Parathyroid adenoma (tissue), 2 donors: ENCODE data around the gene PDYN.
A peak's percentile ranks its signal among the peaks of the same experiment; 100 is the strongest.

Experiments used
- H2AFZ ChIP-seq: fragments of 300-600 bp; sonication (generic); one replicate; pipeline ENCODE4 v1.7.0; 2017; ENCODE audit warnings: antibody characterized with exemption, mild to moderate bottlenecking
- H3K27ac ChIP-seq: fragments of 300-600 bp; sonication (generic); one replicate; pipeline ENCODE4 v1.7.0; 2017
- H3K27me3 ChIP-seq: fragments of 300-600 bp; sonication (generic); one replicate; pipeline ENCODE4 v1.7.0; 2017; ENCODE audit warnings: low read length; ENCODE audit not compliant: control insufficient read depth, insufficient read depth
- H3K36me3 ChIP-seq: fragments of 300-600 bp; sonication (generic); one replicate; pipeline ENCODE4 v1.7.0; 2017; ENCODE audit warnings: low read length; ENCODE audit not compliant: control insufficient read depth, insufficient read depth
- H3K4me1 ChIP-seq: fragments of 300-600 bp; sonication (generic); one replicate; pipeline ENCODE4 v1.7.0; 2017; ENCODE audit warnings: control low read depth
- H3K4me2 ChIP-seq: fragments of 300-600 bp; sonication (generic); one replicate; pipeline ENCODE4 v1.7.0; 2017; ENCODE audit warnings: low read length
- H3K4me3 ChIP-seq: fragments of 300-600 bp; sonication (generic); one replicate; pipeline ENCODE4 v1.7.0; 2017; ENCODE audit warnings: low read depth, low read length
- H3K79me2 ChIP-seq: fragments of 300-600 bp; sonication (generic); one replicate; pipeline ENCODE4 v1.7.0; 2017; ENCODE audit warnings: control low read depth
- H3K9ac ChIP-seq: fragments of 300-600 bp; sonication (generic); one replicate; pipeline ENCODE4 v1.7.0; 2017; ENCODE audit warnings: mild to moderate bottlenecking
- H3K9me3 ChIP-seq: fragments of 300-600 bp; sonication (generic); one replicate; pipeline ENCODE4 v1.7.0; 2017; ENCODE audit warnings: low read length; ENCODE audit not compliant: control insufficient read depth
- TF ChIP-seq, protein P1 (sequence below): fragments of 300-600 bp; sonication (generic); IDR thresholded peaks from one replicate; pipeline ENCODE4 v1.7.0; 2017; ENCODE audit warnings: antibody characterized with exemption, mild to moderate bottlenecking
- donor health status: primary hyperparathyroidism.

The PDYN gene

DNA sequence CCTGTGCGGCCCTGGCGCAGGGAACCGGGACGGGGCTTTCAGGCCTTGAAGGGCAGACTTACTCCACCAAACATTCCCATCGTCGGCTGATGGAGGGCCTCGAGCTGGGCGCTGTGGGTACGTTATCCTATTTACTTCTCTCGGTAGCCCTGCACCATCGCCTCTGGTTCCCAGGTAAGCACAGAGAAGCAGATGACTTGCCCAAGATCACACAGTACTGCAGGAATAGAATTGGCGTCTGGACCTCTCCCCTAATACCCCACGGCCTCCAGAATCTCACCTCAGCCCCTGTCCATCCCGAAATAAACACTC is 46.4 kb downstream of the PDYN start:
- Histone ChIP-seq H3K4me3 (no peak overlapping the region), H2AFZ (peak overlapping the region; percentile 61), H3K27me3 (no peaks in the 10 kb centered on the region), H3K9me3 (no peaks in the 10 kb centered on the region), H3K36me3 (no peaks in the 10 kb centered on the region), H3K79me2 (no peaks in the 10 kb centered on the region), H3K27ac (no peak overlapping the region), H3K9ac (no peak overlapping the region), H3K4me2 (peak overlapping the region; percentile 50), H3K4me1 (no peaks in the 10 kb centered on the region)
- TF ChIP-seq, protein P1, sequence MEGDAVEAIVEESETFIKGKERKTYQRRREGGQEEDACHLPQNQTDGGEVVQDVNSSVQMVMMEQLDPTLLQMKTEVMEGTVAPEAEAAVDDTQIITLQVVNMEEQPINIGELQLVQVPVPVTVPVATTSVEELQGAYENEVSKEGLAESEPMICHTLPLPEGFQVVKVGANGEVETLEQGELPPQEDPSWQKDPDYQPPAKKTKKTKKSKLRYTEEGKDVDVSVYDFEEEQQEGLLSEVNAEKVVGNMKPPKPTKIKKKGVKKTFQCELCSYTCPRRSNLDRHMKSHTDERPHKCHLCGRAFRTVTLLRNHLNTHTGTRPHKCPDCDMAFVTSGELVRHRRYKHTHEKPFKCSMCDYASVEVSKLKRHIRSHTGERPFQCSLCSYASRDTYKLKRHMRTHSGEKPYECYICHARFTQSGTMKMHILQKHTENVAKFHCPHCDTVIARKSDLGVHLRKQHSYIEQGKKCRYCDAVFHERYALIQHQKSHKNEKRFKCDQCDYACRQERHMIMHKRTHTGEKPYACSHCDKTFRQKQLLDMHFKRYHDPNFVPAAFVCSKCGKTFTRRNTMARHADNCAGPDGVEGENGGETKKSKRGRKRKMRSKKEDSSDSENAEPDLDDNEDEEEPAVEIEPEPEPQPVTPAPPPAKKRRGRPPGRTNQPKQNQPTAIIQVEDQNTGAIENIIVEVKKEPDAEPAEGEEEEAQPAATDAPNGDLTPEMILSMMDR = no peak

DNA sequence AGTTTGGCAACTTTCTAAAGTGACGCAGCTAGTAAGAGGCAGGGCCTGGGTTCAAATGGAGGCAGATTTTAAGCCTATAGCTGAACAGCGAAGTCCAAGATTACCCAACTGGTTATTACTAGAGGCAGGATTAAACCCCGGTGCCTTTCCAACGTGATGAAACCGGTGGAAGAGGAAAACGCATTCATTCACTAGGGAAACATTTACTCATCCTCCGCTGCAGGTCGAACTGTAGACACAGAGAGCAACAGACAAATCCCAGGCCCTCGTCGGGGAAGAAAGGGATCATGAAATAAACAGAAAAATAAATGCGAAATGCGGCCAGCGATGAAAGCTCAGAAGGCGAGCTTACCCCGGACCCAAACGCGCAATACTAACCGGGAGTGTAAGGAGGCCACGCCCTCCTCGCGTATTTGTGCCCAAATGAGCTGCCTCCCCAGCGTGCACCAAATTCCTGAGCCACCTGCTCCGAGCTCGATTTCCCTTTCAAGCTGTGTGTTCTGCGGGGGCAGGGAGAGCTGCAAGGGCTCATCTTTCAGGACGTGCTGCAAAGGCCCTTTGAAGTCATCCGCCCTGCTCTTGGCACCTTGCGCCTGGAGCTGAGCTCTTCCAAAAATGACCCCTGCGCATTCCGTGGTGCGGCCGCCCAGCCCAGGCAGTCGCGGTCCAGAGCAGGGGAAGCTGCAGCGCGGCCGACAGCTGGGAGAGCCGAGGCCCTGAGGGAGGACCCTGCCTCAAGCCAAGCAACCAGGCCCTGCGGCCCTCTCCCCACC is 46.9 kb downstream of the PDYN start:
- Histone ChIP-seq H3K79me2 (no peaks in the 10 kb centered on the region), H3K9ac (no peak overlapping the region), H3K27ac (no peak overlapping the region), H2AFZ (peak overlapping the region; percentile 61), H3K4me3 (peak overlapping the region; percentile 18), H3K4me2 (peak overlapping the region; percentile 50), H3K27me3 (no peaks in the 10 kb centered on the region), H3K9me3 (no peaks in the 10 kb centered on the region), H3K36me3 (no peaks in the 10 kb centered on the region), H3K4me1 (no peaks in the 10 kb centered on the region)
- TF ChIP-seq, protein P1 = no peak

DNA sequence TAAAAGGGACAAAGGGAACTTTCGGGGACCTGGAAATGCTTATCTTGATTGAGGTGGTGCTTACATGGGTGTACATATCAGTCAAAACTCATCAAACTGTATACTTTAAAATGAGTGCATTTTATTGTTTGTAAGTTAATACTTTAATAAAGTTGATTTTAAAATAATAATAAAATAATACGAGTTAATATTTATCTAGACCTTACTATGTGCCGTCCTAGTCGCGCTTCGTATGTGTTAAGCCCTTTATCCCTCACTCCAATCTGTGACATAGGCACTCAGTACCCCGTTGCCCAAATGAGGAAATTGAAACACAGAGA is 47.5 kb downstream of the PDYN start:
- Histone ChIP-seq H3K79me2 (no peaks in the 10 kb centered on the region), H3K4me2 (no peak overlapping the region), H3K9ac (no peak overlapping the region), H3K4me3 (no peak overlapping the region), H3K4me1 (no peaks in the 10 kb centered on the region), H3K27me3 (no peaks in the 10 kb centered on the region), H3K36me3 (no peaks in the 10 kb centered on the region), H3K27ac (no peak overlapping the region), H2AFZ (no peak overlapping the region), H3K9me3 (no peaks in the 10 kb centered on the region)
- TF ChIP-seq, protein P1 = no peak

DNA sequence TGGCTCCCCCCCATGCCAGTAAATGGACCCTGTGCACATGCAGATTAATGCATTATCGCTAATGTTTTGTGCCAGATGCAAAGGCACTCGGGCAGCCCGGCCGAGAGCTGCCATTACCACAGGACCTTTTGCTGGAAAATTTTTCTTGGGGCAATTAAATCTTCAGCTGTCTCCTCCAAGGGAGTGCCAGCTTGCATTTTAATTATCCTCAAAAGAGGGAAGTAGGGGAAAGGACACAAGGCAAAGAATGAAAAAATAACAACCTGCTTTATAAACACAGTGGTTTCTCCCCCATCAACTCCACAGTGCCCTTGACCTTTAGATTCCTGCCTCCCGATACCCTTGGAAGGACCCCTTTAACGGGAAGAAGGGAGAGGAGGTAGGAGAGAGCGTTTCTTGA is 48.2 kb downstream of the PDYN start:
- H3K27me3 ChIP-seq = no peaks in the 10 kb centered on the region
- H3K4me2 ChIP-seq = no peak overlapping the region
- no peaks in the 10 kb centered on the region for H3K79me2 ChIP-seq
- TF ChIP-seq, protein P1 = no peak
- H3K9ac ChIP-seq = no peak overlapping the region
- H2AFZ ChIP-seq = no peak overlapping the region
- no peaks in the 10 kb centered on the region for H3K4me1 ChIP-seq
- no peaks in the 10 kb centered on the region for H3K9me3 ChIP-seq
- no peak overlapping the region for H3K27ac ChIP-seq
- H3K4me3 ChIP-seq = no peak overlapping the region
- no peaks in the 10 kb centered on the region for H3K36me3 ChIP-seq

DNA sequence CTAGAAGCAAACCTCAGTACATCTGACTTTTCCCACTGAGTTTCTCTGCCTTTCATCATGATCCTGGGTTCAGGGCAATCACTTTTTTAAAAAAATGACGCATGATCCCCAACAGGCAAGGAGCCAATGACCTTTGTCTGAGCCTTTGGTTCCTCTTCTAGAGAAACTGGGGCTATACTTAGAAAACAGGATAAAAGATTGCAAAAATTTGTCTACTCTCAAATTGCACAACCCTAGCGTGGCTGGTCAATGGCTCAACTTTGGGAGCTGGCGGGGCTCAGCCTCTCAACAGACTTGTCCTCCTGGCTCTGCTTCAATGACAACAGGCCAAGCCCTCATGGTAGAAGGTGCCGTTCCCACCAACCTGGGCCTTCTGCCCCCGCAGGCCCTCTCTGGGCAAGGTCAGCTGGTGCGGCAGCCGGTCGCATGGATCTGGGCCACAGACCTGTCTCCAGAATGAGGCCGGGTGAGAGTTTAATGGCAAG is 48.7 kb downstream of the PDYN start:
- TF ChIP-seq, protein P1 = no peak
- Histone ChIP-seq H3K36me3 (no peaks in the 10 kb centered on the region), H3K4me2 (no peak overlapping the region), H3K4me1 (no peaks in the 10 kb centered on the region), H3K79me2 (no peaks in the 10 kb centered on the region), H2AFZ (no peak overlapping the region), H3K4me3 (no peak overlapping the region), H3K9me3 (no peaks in the 10 kb centered on the region), H3K9ac (no peak overlapping the region), H3K27ac (no peak overlapping the region), H3K27me3 (no peaks in the 10 kb centered on the region)
